Right lobe of liver (tissue), 6 donors: ENCODE measurements around the gene HCN2. TPM values are rescaled to one million over a fixed set of nuclear protein-coding genes. Genes with fewer than 3 reads are reported as not detected.

Source experiments
- ATAC-seq, 4 donors: fragments of 200-7000 bp; cut with Tn5 transposase; one replicate each; pipeline ENCODE4 v1.9.1; 2020; ENCODE audit warnings: mild to moderate bottlenecking in 4 of 4, moderate library complexity in 4 of 4
- DNase-seq, 3 donors: peaks; one replicate each; pipeline ENCODE4 v3.0.0-alpha.2; 2020
- H3K27ac ChIP-seq, 3 donors: fragments of 200-600 bp; one replicate each; pipeline ENCODE4 v1.8.0; 2022
- H3K27me3 ChIP-seq, 2 donors: fragments of 200-600 bp; one replicate each; pipeline ENCODE4 v1.8.0; 2022
- H3K36me3 ChIP-seq, 4 donors: fragments of 200-600 bp; sonication (generic) in 1 of 4; one replicate each; pipeline versions ENCODE4 v1.5.1 to v1.8.0; 2017 to 2022; ENCODE audit warnings: control low read depth in 1 of 4
- H3K4me1 ChIP-seq, 4 donors: fragments of 200-600 bp; sonication (generic) in 1 of 4; one replicate each; pipeline versions ENCODE4 v1.5.1 to v1.8.0; 2017 to 2022; ENCODE audit warnings: control low read depth in 1 of 4
- H3K4me3 ChIP-seq, 3 donors: fragments of 200-600 bp; one replicate each; pipeline ENCODE4 v1.8.0; 2022
- H3K9me3 ChIP-seq, 4 donors: fragments of 200-600 bp; sonication (generic) in 1 of 4; one replicate each; pipeline versions ENCODE4 v1.5.1 to v1.8.0; 2017 to 2022; ENCODE audit warnings: control low read depth in 1 of 4
- CTCF ChIP-seq, 4 donors: fragments of 200-600 bp in 3 of 4; fragments of 450-650 bp in 1 of 4; IDR thresholded peaks; one replicate each; pipeline versions ENCODE4 v1.5.1 to v1.8.0; 2016 to 2022; ENCODE audit warnings: antibody characterized with exemption in 4 of 4, mild to moderate bottlenecking in 2 of 4
- POLR2A ChIP-seq: fragments of 450-650 bp; IDR thresholded peaks from one replicate; pipeline ENCODE4 v1.6.1; 2017; ENCODE audit warnings: antibody characterized with exemption, mild to moderate bottlenecking
- whole genome bisulfite sequencing: methylation state at CpG from one replicate; pipeline ENCODE4 v1.1.6; 2018; ENCODE audit warnings: low coverage, low lambda C conversion rate; ENCODE audit not compliant: insufficient coverage; ENCODE audit errors: missing lambda C conversion rate; 5-methylcytosine and 5-hydroxymethylcytosine counted together
- intact Hi-C, 2 donors: fragments of 100-400 bp; cut with DNase I; formaldehyde crosslinking; loops; one replicate each; pipeline versions ENCODE4 v1.11.2 to v1.14.1; 2022
- total RNA-seq, 6 experiments: library from RNA; depleted of rRNA in 2 of 6; stranded (reverse); fragments of >200 nt in 2 of 6; fragmentation: NEBNext Ultra II Directional in 3 of 6; extraction: Animal tissue kit (Norgen Biotek cat#: 25700) in 3 of 6; gene quantifications; one replicate each; pipeline versions ENCODE4 v1.1.0 to v1.2.4, GENCODE V29; 2016 to 2023
- donor health status: DM: no; HTN: yes; CAD: no.
- donor health status: DM: no; HTN: no; CAD: no.
- donor health status: DM: no; HTN: no; CAD: no.
- donor health status: DM: no; HTN: yes; CAD: no.
- donor health status: DM: no; HTN: yes; CAD: no.

The HCN2 gene
- total RNA-seq, 6 experiments from 2014 or later, result 0.05 to 0.27 (median 0.09) TPM; not detected in 1

GRCh38 chr19:634975-635652 is 45.4 kb downstream of the HCN2 start:
- Histone ChIP-seq H3K27ac (no peak overlapping the region), H3K4me3 (no peak overlapping the region), H3K4me1 (peaks cover 0 to 13% (median 6%) of the 10 kb centered on the region in 4 donors), H3K9me3 (no peaks in the 10 kb centered on the region), H3K27me3 (no peaks in the 10 kb centered on the region), H3K36me3 (no peaks in the 10 kb centered on the region)
- ATAC-seq (no peak), DNase-seq (no peak)
- intact Hi-C loops, result no loop called here
- TF ChIP-seq CTCF (IDR thresholded peaks at IDR 0.05), result no peak
- TF ChIP-seq POLR2A, result no peak
- WGBS, result 96% methylated on average over 12 of the region's 16 CpGs

- H3K27ac ChIP-seq, result no peak overlapping the region
- DNase-seq, result no peak
- no peaks in the 10 kb centered on the region for H3K36me3 ChIP-seq
- no peaks in the 10 kb centered on the region for H3K9me3 ChIP-seq
- peaks cover 0 to 7% (median 2%) of the 10 kb centered on the region in 4 donors for H3K4me1 ChIP-seq
- WGBS, result no CpG with 5 or more reads among the region's 17 CpGs
- no peaks in the 10 kb centered on the region for H3K27me3 ChIP-seq
- no peak for ATAC-seq
- no peak overlapping the region for H3K4me3 ChIP-seq
- TF ChIP-seq CTCF (IDR thresholded peaks at IDR 0.05), result no peak
- no peak for TF ChIP-seq POLR2A
- intact Hi-C loops, result no loop called here
These were observed 49.2 kb downstream of the HCN2 start for GRCh38 chr19:638906-639252.

- Histone ChIP-seq H3K27me3 (no peaks in the 10 kb centered on the region), H3K4me3 (peak within 1 kb of the TSS; percentile 8 to 41 (median 16)), H3K9me3 (no peaks in the 10 kb centered on the region), H3K4me1 (peaks cover 0 to under 1% (median 0%) of the 10 kb centered on the region in 4 donors), H3K36me3 (no peaks in the 10 kb centered on the region), H3K27ac (no peak within 1 kb of the TSS)
- peak; percentile 90 to 97 (median 90) for ATAC-seq
- WGBS, result 7% methylated on average over 28 of the region's 109 CpGs
- TF ChIP-seq CTCF (IDR thresholded peaks at IDR 0.05), result no peak
- no peak for TF ChIP-seq POLR2A
- intact Hi-C loops, result no loop called here
- peak; percentile 91 to 94 (median 92) for DNase-seq
These were observed 49.8 kb downstream of the HCN2 start, which contains the start of gene FGF22 for GRCh38 chr19:639253-640160. FGF22 (plus strand) TSS chr19:639879; CDS start chr19:639926, 47 bp downstream.

GRCh38 chr19:640161-640558 is 50.5 kb downstream of the HCN2 start:
- intact Hi-C loops, result no loop called here
- WGBS, result 66% methylated on average over 8 of the region's 25 CpGs
- DNase-seq (no peak), ATAC-seq (no peak)
- Histone ChIP-seq H3K9me3 (no peaks in the 10 kb centered on the region), H3K27ac (no peak overlapping the region), H3K4me1 (no peaks in the 10 kb centered on the region), H3K36me3 (no peaks in the 10 kb centered on the region), H3K4me3 (peak overlapping the region in 2 of 3 donors; percentile 6 to 41), H3K27me3 (no peaks in the 10 kb centered on the region)
- no peak for TF ChIP-seq CTCF (IDR thresholded peaks at IDR 0.05)
- TF ChIP-seq POLR2A, result no peak
